NOMO-1 treated with dmso at 0.1 percent for 144 hours (cell line): ENCODE measurements around the gene P2RY13.
A peak's percentile ranks its signal among the peaks of the same experiment; 100 is the strongest.

Experiments used
- DNase-seq: peaks from one replicate; lab custom pipeline; 2025; ENCODE audit not compliant: unreplicated experiment; lab: John Stamatoyannopoulos, UW

The P2RY13 gene

GRCh38 chr3:151297429-151297828 is 31.9 kb downstream of the P2RY13 start:
- DNase-seq = no peak

DNA sequence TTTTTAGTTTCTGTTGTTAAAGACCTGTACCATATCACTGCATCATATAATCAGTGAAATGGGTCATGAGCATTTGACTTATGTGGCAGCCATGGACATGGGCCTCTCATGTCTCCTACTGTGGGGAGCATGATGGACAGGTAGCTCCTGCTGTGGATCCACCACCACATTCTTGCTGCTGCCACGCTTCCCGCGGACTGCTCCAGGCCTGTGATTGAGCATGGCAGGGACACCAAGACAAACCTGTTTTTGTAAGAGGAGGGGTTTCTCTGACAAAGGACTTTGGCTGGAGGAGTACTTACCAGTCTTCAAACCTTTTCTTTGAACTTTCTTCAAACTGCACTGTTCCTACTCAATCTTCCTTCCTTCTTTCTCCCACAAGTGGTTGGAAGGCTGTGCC is 33.1 kb downstream of the P2RY13 start:
- DNase-seq = no peak

DNA sequence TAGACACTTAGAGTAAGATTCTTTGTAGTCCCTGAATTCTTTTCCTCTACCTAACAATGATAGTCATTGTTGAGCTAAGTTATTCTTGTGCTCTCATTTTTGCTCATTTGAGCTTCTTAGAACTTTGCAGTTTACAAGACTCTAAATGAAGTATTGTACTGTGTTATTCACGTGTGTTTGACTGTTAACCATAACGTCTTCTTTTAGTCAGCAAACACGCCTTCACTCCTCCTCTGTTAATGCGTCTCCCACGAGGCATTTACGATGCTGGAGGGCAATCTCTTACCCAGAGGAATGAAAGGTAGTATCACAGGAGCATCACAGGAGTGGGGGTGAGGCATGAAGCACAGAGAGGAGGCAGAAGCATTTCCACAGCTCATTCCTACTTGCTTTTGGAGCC is 36.2 kb downstream of the P2RY13 start:
- DNase-seq = no peak

DNA sequence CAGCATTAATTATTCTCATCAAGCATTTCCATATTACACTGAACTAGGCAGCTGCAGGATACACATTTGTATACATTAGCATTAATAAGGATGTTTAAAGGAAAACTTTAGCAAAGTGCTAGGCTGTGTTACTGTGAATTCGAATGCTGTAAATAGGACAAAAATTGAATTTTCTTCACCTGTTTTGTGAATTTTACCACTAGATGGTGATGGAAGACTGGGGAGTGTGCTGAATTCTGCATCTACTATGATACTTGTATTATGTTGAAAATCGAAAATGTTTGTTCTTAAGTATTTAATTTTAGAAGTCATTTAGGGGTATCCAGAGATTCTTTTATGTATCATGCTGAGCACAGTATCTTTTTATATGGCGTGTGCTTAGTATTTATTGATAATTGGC is 38.7 kb downstream of the P2RY13 start:
- peak; percentile 64 for DNase-seq

- no peak for DNase-seq
Observed at GRCh38 chr3:151289445-151289844, 39.9 kb downstream of the P2RY13 start.

DNA sequence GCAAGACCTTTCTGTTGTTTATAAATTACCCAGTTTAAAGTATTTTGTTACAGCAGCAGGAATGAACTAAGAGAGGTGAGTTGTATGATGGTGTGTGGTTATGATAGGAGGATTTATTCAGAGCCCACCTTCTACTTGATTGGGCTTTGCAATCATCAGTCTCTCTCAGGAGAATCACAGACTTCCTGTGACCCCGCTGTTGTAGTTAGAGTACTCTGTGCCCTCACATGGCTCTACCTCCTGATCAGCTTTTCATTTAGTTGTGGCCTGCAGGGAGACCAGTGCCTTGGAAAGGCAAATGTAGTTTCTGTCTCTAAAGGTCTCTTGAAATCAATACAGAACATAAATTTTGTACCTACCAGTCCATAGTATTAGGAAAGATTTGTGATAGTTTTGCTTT is 43.4 kb downstream of the P2RY13 start:
- DNase-seq = no peak

DNA sequence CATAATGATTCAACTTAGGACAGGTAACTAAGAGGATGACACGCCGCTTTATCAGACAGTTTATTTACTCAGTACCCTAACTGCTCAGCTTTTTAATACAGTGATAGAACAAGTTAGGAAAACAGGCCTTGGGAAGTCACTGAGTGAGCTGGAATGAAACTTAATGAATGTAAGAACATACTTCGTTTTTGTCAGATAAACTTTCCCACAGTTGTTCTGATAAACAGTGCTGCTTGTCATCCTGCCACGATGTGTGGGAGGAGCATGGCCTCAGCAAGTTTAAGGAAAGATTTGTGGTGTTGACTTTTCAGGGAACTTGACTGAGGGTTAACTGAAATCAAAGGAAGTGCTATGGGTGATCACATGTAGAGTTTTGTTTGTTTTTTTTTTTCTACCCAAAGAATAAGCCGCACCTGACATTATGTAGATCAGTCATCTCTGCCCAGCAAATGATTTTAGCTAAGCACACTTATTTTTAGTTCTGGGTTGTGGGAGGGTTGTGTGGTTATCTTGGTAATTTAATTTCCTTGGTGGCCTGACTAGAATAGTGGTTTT is 45.4 kb downstream of the P2RY13 start:
- DNase-seq = no peak

GRCh38 chr3:151283387-151283786 is 46.0 kb downstream of the P2RY13 start:
- DNase-seq = no peak

GRCh38 chr3:151282921-151283320 is 46.4 kb downstream of the P2RY13 start:
- DNase-seq = peak; percentile 16

GRCh38 chr3:151281671-151282324 is 47.6 kb downstream of the P2RY13 start:
- DNase-seq = no peak

DNA sequence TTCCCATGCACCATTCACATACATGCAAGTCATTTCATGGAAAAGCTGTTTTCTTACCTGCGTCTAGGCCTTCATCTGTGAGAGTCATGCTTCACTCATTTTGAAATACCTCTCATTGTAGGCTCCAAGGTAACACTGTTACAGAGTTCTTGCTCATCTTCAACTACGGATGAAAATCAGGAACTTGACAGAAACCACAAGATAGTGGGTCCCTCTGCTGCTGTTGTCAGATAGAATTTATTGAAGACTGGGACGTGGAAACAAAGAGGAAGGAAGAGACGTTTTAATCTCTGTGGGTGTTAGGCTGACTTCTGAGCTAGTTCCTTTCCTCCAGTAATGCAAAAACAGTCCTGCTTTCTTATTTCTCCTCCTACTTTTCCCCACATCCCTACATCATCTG is 51.1 kb downstream of the P2RY13 start, which contains the start of gene P2RY14:
Gene P2RY14, minus strand, starts transcription at position 313 of the 400 bp plus-strand sequence. CDS start 64,226 bp downstream, outside the sequence.
- DNase-seq = peak; percentile 99

GRCh38 chr3:151276687-151277042 is 52.7 kb downstream of the P2RY13 start:
- DNase-seq = no peak
